Esophagus muscularis mucosa (tissue), 4 donors: ENCODE measurements around the gene ANP32A. TPM values are rescaled to one million over a fixed set of nuclear protein-coding genes. Genes with fewer than 3 reads are reported as not detected.

Experiments
- DNase-seq: peaks from one replicate; pipeline ENCODE4 v3.0.0-alpha.2; 2017; ENCODE audit errors: extremely low spot score
- H3K27ac ChIP-seq, 4 donors: fragments of 200-600 bp; sonication (generic); replicated peaks in 1 of 4; 1 replicate in 3 of 4; 2 replicates in 1 of 4; pipeline ENCODE4 v1.5.1; 2016 to 2019; ENCODE audit warnings: mild to moderate bottlenecking in 1 of 4
- H3K27me3 ChIP-seq, 4 donors: fragments of 200-600 bp; sonication (generic); one replicate each; pipeline versions ENCODE4 v1.5.1 to v1.6.0; 2016 to 2019
- H3K36me3 ChIP-seq, 4 donors: fragments of 200-600 bp; sonication (generic); one replicate each; pipeline ENCODE4 v1.5.1; 2016 to 2019
- H3K4me1 ChIP-seq, 4 donors: fragments of 200-600 bp; sonication (generic); one replicate each; pipeline ENCODE4 v1.5.1; 2016 to 2019
- H3K4me3 ChIP-seq, 4 donors: fragments of 200-600 bp; sonication (generic); 1 replicate in 2 of 4; 2 replicates in 2 of 4; pipeline ENCODE4 v1.5.1; 2016 to 2019; ENCODE audit warnings: mild to moderate bottlenecking in 4 of 4, moderate library complexity in 1 of 4
- H3K9me3 ChIP-seq, 4 donors: fragments of 200-600 bp; sonication (generic); 1 replicate in 3 of 4; 2 replicates in 1 of 4; pipeline ENCODE4 v1.5.1; 2016 to 2019
- CTCF ChIP-seq, 3 experiments: fragments of 200-600 bp in 2 of 3; fragments of 450-650 bp in 1 of 3; sonication (generic) in 2 of 3; IDR thresholded peaks; one replicate each; pipeline ENCODE4 v1.5.1; 2017 to 2019; ENCODE audit warnings: antibody characterized with exemption in 3 of 3, mild to moderate bottlenecking in 2 of 3, moderate library complexity in 1 of 3
- EP300 ChIP-seq: sonication (generic); formaldehyde crosslinking; IDR thresholded peaks from one replicate; pipeline ENCODE4 v1.6.1; 2017; ENCODE audit warnings: antibody characterized with exemption
- POLR2A ChIP-seq: fragments of 450-650 bp; IDR thresholded peaks from one replicate; pipeline ENCODE4 v1.6.1; 2017; ENCODE audit warnings: antibody characterized with exemption, moderate library complexity, mild to moderate bottlenecking, low read depth
- POLR2AphosphoS5 ChIP-seq, 2 donors: sonication (generic); formaldehyde crosslinking; IDR thresholded peaks; one replicate each; pipeline ENCODE4 v1.6.1; 2017; ENCODE audit warnings: antibody characterized with exemption in 2 of 2
- WGBS: methylation state at CpG from one replicate; pipeline ENCODE4 v1.1.5; 2018; 5-methylcytosine and 5-hydroxymethylcytosine counted together
- intact Hi-C: fragments of 100-400 bp; cut with DNase I; formaldehyde crosslinking; loops from one replicate; pipeline ENCODE4 v1.15.1; 2023
- total RNA-seq, 4 donors: library from RNA; depleted of rRNA; stranded (reverse); fragments of >200 nt; gene quantifications; one replicate each; pipeline versions ENCODE4 v1.1.0 to v1.2.1, GENCODE V29; 2016

Gene ANP32A
- total RNA-seq, 4 donors from 2014 or later, result 35.3 to 64.1 (median 51.1) TPM

- Histone ChIP-seq H3K4me1 (peaks cover 36 to 67% (median 47%) of the 10 kb centered on the region in 4 donors), H3K27ac (no peak overlapping the region), H3K4me3 (no peak overlapping the region), H3K36me3 (no peaks in the 10 kb centered on the region), H3K9me3 (no peaks in the 10 kb centered on the region), H3K27me3 (no peaks in the 10 kb centered on the region)
- intact Hi-C loops, result no loop called here
- TF ChIP-seq POLR2A (no peak), EP300 (no peak), CTCF (IDR thresholded peaks at IDR 0.05) (no peak), POLR2AphosphoS5 (IDR thresholded peaks at IDR 0.05) (no peak)
- no peak for DNase-seq
- 90% methylated on average over 8 of the region's 8 CpGs for WGBS
These were observed 18.3 kb downstream of the ANP32A start for GRCh38 chr15:68802373-68802772.

- Histone ChIP-seq H3K27ac (no peak overlapping the region), H3K9me3 (no peaks in the 10 kb centered on the region), H3K27me3 (no peaks in the 10 kb centered on the region), H3K4me3 (no peak overlapping the region), H3K36me3 (no peaks in the 10 kb centered on the region), H3K4me1 (peaks cover 36 to 66% (median 47%) of the 10 kb centered on the region in 4 donors)
- WGBS, result 72% methylated on average over 4 of the region's 4 CpGs
- no peak for TF ChIP-seq EP300
- no peak for TF ChIP-seq POLR2A
- TF ChIP-seq POLR2AphosphoS5 (IDR thresholded peaks at IDR 0.05), result no peak
- TF ChIP-seq CTCF (IDR thresholded peaks at IDR 0.05), result no peak
- no peak for DNase-seq
- intact Hi-C loops, result no loop called here
These were observed 19.0 kb downstream of the ANP32A start for GRCh38 chr15:68801572-68802148.

- H3K4me3 ChIP-seq, result no peak overlapping the region
- no peak for TF ChIP-seq EP300
- TF ChIP-seq POLR2A, result no peak
- TF ChIP-seq CTCF (IDR thresholded peaks at IDR 0.05), result no peak
- no peak for TF ChIP-seq POLR2AphosphoS5 (IDR thresholded peaks at IDR 0.05)
- DNase-seq, result no peak
- intact Hi-C loops, result no loop called here
- H3K27ac ChIP-seq, result no peak overlapping the region
- no peaks in the 10 kb centered on the region for H3K27me3 ChIP-seq
- H3K9me3 ChIP-seq, result no peaks in the 10 kb centered on the region
- H3K36me3 ChIP-seq, result no peaks in the 10 kb centered on the region
- H3K4me1 ChIP-seq, result peaks cover 36 to 66% (median 49%) of the 10 kb centered on the region in 4 donors
- WGBS, result 100% methylated on average over 1 of the region's 1 CpG
These were observed 19.8 kb downstream of the ANP32A start for GRCh38 chr15:68800875-68801274.

- no peaks in the 10 kb centered on the region for H3K36me3 ChIP-seq
- 76% methylated on average over 9 of the region's 9 CpGs for WGBS
- no peak for TF ChIP-seq EP300
- TF ChIP-seq POLR2AphosphoS5 (IDR thresholded peaks at IDR 0.05), result no peak
- no peak for TF ChIP-seq POLR2A
- no peak for TF ChIP-seq CTCF (IDR thresholded peaks at IDR 0.05)
- no peak for DNase-seq
- no peaks in the 10 kb centered on the region for H3K27me3 ChIP-seq
- H3K4me3 ChIP-seq, result no peak overlapping the region
- intact Hi-C loops, result no loop called here
- H3K4me1 ChIP-seq, result peaks cover 58 to 82% (median 69%) of the 10 kb centered on the region in 4 donors
- no peaks in the 10 kb centered on the region for H3K9me3 ChIP-seq
- peak overlapping the region in 2 of 4 donors; percentile 14 to 39 for H3K27ac ChIP-seq
These were observed 22.2 kb downstream of the ANP32A start for GRCh38 chr15:68798346-68799094.
